ENCODE measurements around the gene PSKH1.

DNA sequence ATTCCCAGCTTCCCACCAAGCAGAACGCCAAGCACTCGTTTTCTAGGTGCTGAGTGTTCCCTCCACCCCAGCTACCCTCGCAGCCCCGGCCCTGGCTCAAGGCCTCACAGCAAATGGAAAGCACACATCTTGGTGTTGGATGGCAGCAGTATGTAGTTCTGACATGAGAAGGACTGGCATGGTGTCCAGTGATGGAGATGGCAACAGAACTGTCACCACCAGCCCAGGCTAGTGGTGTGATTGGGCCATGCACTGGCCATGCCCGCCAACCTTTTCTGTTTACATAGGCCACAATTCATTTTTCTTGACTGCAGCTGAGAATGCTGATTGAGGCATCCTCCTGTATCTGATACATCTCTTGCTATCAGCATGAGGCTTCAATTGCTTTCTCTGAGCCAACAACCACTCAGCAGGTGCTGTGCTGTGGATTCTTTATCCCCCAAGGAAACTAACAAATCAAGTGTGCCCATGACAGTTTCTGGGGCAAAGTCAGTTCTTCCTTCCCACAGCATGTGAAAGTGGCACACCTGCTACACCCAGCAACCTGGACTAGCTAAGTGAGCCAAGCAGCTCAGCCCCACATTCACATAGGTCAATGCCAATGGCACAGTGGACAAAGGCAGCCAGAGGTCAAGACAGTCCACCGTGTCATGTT lies 71.5 kb downstream of the PSKH1 start:
- TF ChIP-seq, protein P1, sequence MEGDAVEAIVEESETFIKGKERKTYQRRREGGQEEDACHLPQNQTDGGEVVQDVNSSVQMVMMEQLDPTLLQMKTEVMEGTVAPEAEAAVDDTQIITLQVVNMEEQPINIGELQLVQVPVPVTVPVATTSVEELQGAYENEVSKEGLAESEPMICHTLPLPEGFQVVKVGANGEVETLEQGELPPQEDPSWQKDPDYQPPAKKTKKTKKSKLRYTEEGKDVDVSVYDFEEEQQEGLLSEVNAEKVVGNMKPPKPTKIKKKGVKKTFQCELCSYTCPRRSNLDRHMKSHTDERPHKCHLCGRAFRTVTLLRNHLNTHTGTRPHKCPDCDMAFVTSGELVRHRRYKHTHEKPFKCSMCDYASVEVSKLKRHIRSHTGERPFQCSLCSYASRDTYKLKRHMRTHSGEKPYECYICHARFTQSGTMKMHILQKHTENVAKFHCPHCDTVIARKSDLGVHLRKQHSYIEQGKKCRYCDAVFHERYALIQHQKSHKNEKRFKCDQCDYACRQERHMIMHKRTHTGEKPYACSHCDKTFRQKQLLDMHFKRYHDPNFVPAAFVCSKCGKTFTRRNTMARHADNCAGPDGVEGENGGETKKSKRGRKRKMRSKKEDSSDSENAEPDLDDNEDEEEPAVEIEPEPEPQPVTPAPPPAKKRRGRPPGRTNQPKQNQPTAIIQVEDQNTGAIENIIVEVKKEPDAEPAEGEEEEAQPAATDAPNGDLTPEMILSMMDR (IDR thresholded peaks at IDR 0.05; ENCODE audit: poor library complexity) = no peak
- TF ChIP-seq EZH2 (IDR thresholded peaks at IDR 0.05; ENCODE audit: borderline replicate concordance) = no peak
